ENCODE measurements around the gene PRICKLE1. TPM values are rescaled to one million over a fixed set of nuclear protein-coding genes. Genes with fewer than 3 reads are reported as not detected.

Gene PRICKLE1
- total RNA-seq, 3 donors from 2014 or later (not counting 1 experiment from before 2014, with no cell fraction given) = 0.15 to 0.34 TPM; not detected in 1

- Mint-ChIP-seq H3K27me3 (ENCODE audit: low read depth in 2 of 2) (no peaks in the 10 kb centered on the region), H3K4me1 (peaks cover 14 to 15% of the 10 kb centered on the region in 2 donors), H3K4me3 (no peak overlapping the region), H3K36me3 (no peaks in the 10 kb centered on the region), H3K9me3 (no peaks in the 10 kb centered on the region), H3K27ac (no peak overlapping the region)
- no peak for ATAC-seq
- H3K4me1 ChIP-seq (ENCODE audit: control insufficient read depth, insufficient read depth, low read length) = no peaks in the 10 kb centered on the region
- WGBS (ENCODE audit: insufficient coverage) = 100% methylated on average over 1 of the region's 1 CpG
- no peak for TF ChIP-seq CTCF (IDR thresholded peaks at IDR 0.05)
- H3K4me3 ChIP-seq (ENCODE audit: low read length) = no peak overlapping the region
- H3K36me3 ChIP-seq (ENCODE audit: control insufficient read depth, insufficient read depth, low read length) = no peaks in the 10 kb centered on the region
- no peaks in the 10 kb centered on the region for H3K27me3 ChIP-seq (ENCODE audit: control insufficient read depth, insufficient read depth, low read length)
- no peak overlapping the region for H3K27ac ChIP-seq (ENCODE audit: low read length)
- DNase-seq = no peak
- no peaks in the 10 kb centered on the region for H3K9me3 ChIP-seq (ENCODE audit: control insufficient read depth, insufficient read depth, low read length)
- intact Hi-C loops (cut with micrococcal nuclease) = no loop called here
Observed at GRCh38 chr12:42422785-42423184, 166.8 kb downstream of the PRICKLE1 start.

- Mint-ChIP-seq H3K27ac (no peak overlapping the region), H3K36me3 (no peaks in the 10 kb centered on the region), H3K4me3 (no peak overlapping the region), H3K9me3 (no peaks in the 10 kb centered on the region), H3K27me3 (ENCODE audit: low read depth in 2 of 2) (no peaks in the 10 kb centered on the region), H3K4me1 (peaks cover 10 to 15% of the 10 kb centered on the region in 2 donors)
- no peak for TF ChIP-seq CTCF (IDR thresholded peaks at IDR 0.05)
- intact Hi-C loops (cut with micrococcal nuclease) = no loop called here
- H3K27ac ChIP-seq (ENCODE audit: low read length) = no peak overlapping the region
- no peaks in the 10 kb centered on the region for H3K4me1 ChIP-seq (ENCODE audit: control insufficient read depth, insufficient read depth, low read length)
- no peaks in the 10 kb centered on the region for H3K9me3 ChIP-seq (ENCODE audit: control insufficient read depth, insufficient read depth, low read length)
- H3K36me3 ChIP-seq (ENCODE audit: control insufficient read depth, insufficient read depth, low read length) = no peaks in the 10 kb centered on the region
- 92% methylated on average over 1 of the region's 3 CpGs for WGBS (ENCODE audit: insufficient coverage)
- H3K4me3 ChIP-seq (ENCODE audit: low read length) = no peak overlapping the region
- ATAC-seq (no peak), DNase-seq (no peak)
- H3K27me3 ChIP-seq (ENCODE audit: control insufficient read depth, insufficient read depth, low read length) = no peaks in the 10 kb centered on the region
Observed at GRCh38 chr12:42421844-42422779, 167.4 kb downstream of the PRICKLE1 start.

GRCh38 chr12:42420395-42420794 is 169.2 kb downstream of the PRICKLE1 start:
- intact Hi-C loops (cut with micrococcal nuclease) = no loop called here
- Mint-ChIP-seq H3K27me3 (ENCODE audit: low read depth in 2 of 2) (no peaks in the 10 kb centered on the region), H3K9me3 (no peaks in the 10 kb centered on the region), H3K4me1 (peaks cover 15 to 32% of the 10 kb centered on the region in 2 donors), H3K4me3 (no peak overlapping the region), H3K36me3 (no peaks in the 10 kb centered on the region), H3K27ac (peak overlapping the region in 1 of 2 donors; percentile 5)
- ATAC-seq (no peak), DNase-seq (no peak)
- Histone ChIP-seq H3K9me3 (ENCODE audit: control insufficient read depth, insufficient read depth, low read length) (no peaks in the 10 kb centered on the region), H3K27me3 (ENCODE audit: control insufficient read depth, insufficient read depth, low read length) (no peaks in the 10 kb centered on the region), H3K4me3 (ENCODE audit: low read length) (no peak overlapping the region), H3K27ac (ENCODE audit: low read length) (no peak overlapping the region), H3K36me3 (ENCODE audit: control insufficient read depth, insufficient read depth, low read length) (peaks cover 2% of the 10 kb centered on the region), H3K4me1 (ENCODE audit: control insufficient read depth, insufficient read depth, low read length) (no peaks in the 10 kb centered on the region)
- WGBS (ENCODE audit: insufficient coverage) = 100% methylated on average over 2 of the region's 3 CpGs
- no peak for TF ChIP-seq CTCF (IDR thresholded peaks at IDR 0.05)

Data from natural killer cell (primary cell).